Stimulated activated CD4-positive, alpha-beta T cell treated with anti-CD3 and anti-CD28 coated beads, Interleukin-1b, Interleukin-23, amount 100 ng/mL, for 1 hour (primary cell): ENCODE measurements around the gene GALNTL6.

Source experiments
- DNase-seq, 2 donors: peaks; one replicate each; pipeline ENCODE4 v3.0.0-alpha.2; 2020; ENCODE audit warnings: low read depth in 2 of 2

Gene GALNTL6

GRCh38 chr4:172207886-172208285 is 394.7 kb downstream of the GALNTL6 start:
- no peak for DNase-seq

GRCh38 chr4:172220679-172221078 is 407.5 kb downstream of the GALNTL6 start:
- DNase-seq = no peak

GRCh38 chr4:172225457-172225856 is 412.3 kb downstream of the GALNTL6 start:
- no peak for DNase-seq

GRCh38 chr4:172232966-172233365 is 419.8 kb downstream of the GALNTL6 start:
- DNase-seq = no peak

- DNase-seq = no peak
Measured at GRCh38 chr4:172243551-172243950, 430.3 kb downstream of the GALNTL6 start.

- no peak for DNase-seq
Measured at GRCh38 chr4:172245516-172245915, 432.3 kb downstream of the GALNTL6 start.

GRCh38 chr4:172253409-172253808 is 440.2 kb downstream of the GALNTL6 start:
- no peak for DNase-seq

GRCh38 chr4:172256820-172257219 is 443.6 kb downstream of the GALNTL6 start:
- DNase-seq = no peak

- no peak for DNase-seq
Measured at GRCh38 chr4:172270397-172270796, 457.2 kb downstream of the GALNTL6 start.

GRCh38 chr4:172287117-172287516 is 473.9 kb downstream of the GALNTL6 start:
- DNase-seq = no peak

GRCh38 chr4:172305698-172306097 is 492.5 kb downstream of the GALNTL6 start:
- no peak for DNase-seq

- no peak for DNase-seq
Measured at GRCh38 chr4:172308078-172308477, 494.9 kb downstream of the GALNTL6 start.

GRCh38 chr4:172311682-172312081 is 498.5 kb downstream of the GALNTL6 start:
- DNase-seq = no peak

- no peak for DNase-seq
Measured at GRCh38 chr4:172323288-172323687, 510.1 kb downstream of the GALNTL6 start.

GRCh38 chr4:172344308-172344938 is 531.2 kb downstream of the GALNTL6 start:
- DNase-seq = no peak

GRCh38 chr4:172348426-172348825 is 535.2 kb downstream of the GALNTL6 start:
- DNase-seq = no peak

- DNase-seq = no peak
Measured at GRCh38 chr4:172352356-172352755, 539.2 kb downstream of the GALNTL6 start.

- DNase-seq = no peak
Measured at GRCh38 chr4:172356016-172356415, 542.8 kb downstream of the GALNTL6 start.

GRCh38 chr4:172357006-172357540 is 543.9 kb downstream of the GALNTL6 start:
- DNase-seq = no peak

GRCh38 chr4:172362569-172362968 is 549.4 kb downstream of the GALNTL6 start:
- DNase-seq = no peak

- no peak for DNase-seq
Measured at GRCh38 chr4:172369471-172369959, 556.3 kb downstream of the GALNTL6 start.

- DNase-seq = no peak
Measured at GRCh38 chr4:172377486-172378140, 564.4 kb downstream of the GALNTL6 start.

- DNase-seq = no peak
Measured at GRCh38 chr4:172379834-172380233, 566.6 kb downstream of the GALNTL6 start.
